Spleen (tissue), 7 donors: ENCODE measurements around the gene ZNF711.

Experiments
- POLR2A ChIP-seq, 3 donors: fragments of 450-650 bp; IDR thresholded peaks; one replicate each; pipeline ENCODE4 v1.5.1; 2017; ENCODE audit warnings: antibody characterized with exemption in 3 of 3, mild to moderate bottlenecking in 1 of 3
- POLR2AphosphoS5 ChIP-seq, 3 donors: sonication (generic); formaldehyde crosslinking; IDR thresholded peaks; one replicate each; pipeline ENCODE4 v1.5.1; 2017; ENCODE audit warnings: antibody characterized with exemption in 3 of 3
- TF ChIP-seq, protein P1 (sequence below), 11 experiments: fragments of 200-600 bp in 7 of 11; fragments of 450-650 bp in 4 of 11; sonication (generic) in 4 of 11; IDR thresholded peaks in 8 of 11; conservative IDR thresholded peaks in 3 of 11; 1 replicate in 7 of 11; 2 replicates in 4 of 11; pipeline versions ENCODE4 v1.4.0 to v1.8.0; 2016 to 2021; ENCODE audit warnings: antibody characterized with exemption in 11 of 11, inconsistent platforms in 4 of 11, mild to moderate bottlenecking in 1 of 11
- donor health status: DM: no; HTN: no; CAD: no; lungs with moderate emphysema.
- donor health status: DM: no; HTN: no; CAD: no.
- donor health status: DM: no; HTN: no; CAD: no.

DNA sequence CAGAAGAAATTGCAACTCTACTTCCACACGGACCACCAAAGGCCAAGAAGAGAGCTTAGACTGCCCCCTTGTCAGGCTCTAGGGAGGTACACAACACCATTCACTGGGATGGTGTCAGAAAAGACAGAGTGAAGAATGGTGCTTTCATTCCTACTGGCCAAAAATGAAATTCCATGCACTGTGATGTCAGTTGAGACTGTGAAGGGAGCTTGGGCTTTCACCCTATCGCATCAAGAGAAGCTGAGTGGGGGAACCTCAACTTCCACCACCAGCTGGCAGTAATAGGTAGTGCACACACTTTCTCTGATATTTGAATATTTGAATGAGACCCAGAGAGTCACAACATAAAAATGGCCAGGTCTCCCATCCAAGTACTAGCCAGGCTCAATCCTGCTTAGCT is 65.9 kb downstream of the ZNF711 start:
- TF ChIP-seq POLR2A (IDR thresholded peaks at IDR 0.05) (no peak), POLR2AphosphoS5 (IDR thresholded peaks at IDR 0.05) (no peak)
- TF ChIP-seq, protein P1, sequence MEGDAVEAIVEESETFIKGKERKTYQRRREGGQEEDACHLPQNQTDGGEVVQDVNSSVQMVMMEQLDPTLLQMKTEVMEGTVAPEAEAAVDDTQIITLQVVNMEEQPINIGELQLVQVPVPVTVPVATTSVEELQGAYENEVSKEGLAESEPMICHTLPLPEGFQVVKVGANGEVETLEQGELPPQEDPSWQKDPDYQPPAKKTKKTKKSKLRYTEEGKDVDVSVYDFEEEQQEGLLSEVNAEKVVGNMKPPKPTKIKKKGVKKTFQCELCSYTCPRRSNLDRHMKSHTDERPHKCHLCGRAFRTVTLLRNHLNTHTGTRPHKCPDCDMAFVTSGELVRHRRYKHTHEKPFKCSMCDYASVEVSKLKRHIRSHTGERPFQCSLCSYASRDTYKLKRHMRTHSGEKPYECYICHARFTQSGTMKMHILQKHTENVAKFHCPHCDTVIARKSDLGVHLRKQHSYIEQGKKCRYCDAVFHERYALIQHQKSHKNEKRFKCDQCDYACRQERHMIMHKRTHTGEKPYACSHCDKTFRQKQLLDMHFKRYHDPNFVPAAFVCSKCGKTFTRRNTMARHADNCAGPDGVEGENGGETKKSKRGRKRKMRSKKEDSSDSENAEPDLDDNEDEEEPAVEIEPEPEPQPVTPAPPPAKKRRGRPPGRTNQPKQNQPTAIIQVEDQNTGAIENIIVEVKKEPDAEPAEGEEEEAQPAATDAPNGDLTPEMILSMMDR (IDR thresholded peaks at IDR 0.05 in 8 of 11, conservative IDR thresholded peaks at IDR 0.05 in 3 of 11) = no peak
